ENCODE data around the gene TOX2.

Gene TOX2

DNA sequence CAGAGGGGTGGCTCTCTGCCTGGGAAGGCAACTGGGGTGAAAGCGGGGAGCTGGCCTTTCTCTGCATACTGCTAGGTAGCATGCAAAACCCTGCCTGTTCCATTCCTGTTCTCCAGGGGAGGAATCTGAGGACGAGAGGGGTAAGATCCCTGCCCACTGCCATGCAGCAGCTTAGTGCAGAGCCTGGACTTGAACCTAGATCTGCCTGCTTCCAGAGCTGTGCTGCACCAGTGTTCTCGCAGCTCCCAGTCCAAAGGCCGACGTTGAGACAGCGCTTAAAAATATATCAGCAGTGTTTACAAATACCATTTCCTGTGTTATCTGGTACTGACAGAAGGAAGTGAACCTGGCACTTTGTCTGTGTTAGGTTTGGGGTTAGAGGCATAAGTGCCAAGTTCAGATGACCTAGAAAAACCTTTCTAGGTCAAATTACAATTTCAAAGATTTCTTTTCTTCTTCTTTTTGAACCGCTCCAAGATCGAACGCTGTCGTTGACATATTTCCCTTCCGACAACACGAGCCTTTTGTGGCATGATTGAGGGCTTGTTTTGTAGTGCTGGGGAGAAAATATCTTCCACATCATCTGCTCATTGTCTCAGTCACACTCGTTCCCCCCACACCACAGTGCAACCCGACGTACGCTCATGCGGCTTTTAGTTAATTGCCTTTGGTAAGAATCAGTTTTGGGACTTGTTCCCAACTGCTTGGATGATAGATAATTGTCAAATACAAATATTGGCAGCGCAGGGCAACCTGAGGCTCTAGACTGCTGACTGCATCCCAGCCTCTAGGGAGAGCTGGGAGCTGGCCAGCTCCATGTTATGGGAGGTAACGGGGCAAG, 44.6 kb downstream of the TOX2 start:
- DNase-seq: no peak

DNA sequence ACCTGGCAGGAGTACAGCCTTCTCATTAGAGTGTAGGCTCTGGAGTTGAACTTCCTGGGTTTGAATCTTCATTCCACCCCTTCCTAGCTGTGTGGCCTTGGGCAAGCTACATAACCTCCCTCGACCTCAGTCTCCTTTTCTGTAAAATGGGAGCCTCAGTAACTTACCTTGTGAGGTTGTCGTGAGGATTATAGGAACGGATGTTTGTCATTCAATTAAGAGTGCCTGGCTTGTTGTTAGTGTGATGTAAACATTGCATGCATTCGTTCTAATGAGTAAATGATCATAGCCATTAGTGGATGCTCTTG, 45.2 kb downstream of the TOX2 start:
- DNase-seq: no peak

DNA sequence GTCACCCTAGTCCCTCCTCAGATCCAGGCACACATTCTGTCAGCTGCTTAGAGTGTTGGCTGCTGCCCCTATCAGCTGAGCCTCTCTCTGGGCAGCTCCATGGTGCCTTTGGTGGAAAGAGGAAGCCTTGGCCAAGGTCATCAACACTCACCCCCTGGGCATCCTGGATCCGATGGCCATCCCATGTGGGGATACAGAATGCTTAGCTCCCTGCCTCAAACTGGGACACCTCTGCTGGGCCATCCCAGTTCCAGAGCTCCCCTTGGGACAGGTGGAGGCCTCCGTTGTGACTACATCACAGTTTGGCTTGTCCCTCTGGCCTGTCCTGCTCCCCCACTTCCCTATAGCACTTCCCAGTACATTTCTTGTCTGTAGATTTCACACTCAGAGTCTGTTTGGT, 45.6 kb downstream of the TOX2 start:
- no peak for DNase-seq

DNA sequence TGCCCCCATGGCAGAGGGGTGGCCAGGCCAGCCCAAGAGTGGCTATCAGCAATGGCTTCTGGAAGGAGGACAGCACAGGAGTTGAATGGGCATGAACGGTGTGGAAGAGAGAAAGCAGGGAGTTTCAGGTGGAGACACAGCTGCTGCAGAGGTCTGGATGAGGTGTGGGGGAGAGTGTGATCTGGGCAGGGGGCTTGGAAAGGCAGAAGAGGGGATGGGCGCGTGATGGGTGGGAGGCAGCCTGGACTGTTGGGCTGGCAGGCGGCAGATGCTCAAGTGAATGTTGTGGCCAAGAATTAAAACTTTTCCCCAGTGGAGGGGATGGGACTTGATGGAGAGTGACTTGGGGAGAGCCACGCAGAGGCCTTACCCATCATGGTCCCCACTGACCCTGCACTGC, 46.5 kb downstream of the TOX2 start:
- no peak for DNase-seq

DNA sequence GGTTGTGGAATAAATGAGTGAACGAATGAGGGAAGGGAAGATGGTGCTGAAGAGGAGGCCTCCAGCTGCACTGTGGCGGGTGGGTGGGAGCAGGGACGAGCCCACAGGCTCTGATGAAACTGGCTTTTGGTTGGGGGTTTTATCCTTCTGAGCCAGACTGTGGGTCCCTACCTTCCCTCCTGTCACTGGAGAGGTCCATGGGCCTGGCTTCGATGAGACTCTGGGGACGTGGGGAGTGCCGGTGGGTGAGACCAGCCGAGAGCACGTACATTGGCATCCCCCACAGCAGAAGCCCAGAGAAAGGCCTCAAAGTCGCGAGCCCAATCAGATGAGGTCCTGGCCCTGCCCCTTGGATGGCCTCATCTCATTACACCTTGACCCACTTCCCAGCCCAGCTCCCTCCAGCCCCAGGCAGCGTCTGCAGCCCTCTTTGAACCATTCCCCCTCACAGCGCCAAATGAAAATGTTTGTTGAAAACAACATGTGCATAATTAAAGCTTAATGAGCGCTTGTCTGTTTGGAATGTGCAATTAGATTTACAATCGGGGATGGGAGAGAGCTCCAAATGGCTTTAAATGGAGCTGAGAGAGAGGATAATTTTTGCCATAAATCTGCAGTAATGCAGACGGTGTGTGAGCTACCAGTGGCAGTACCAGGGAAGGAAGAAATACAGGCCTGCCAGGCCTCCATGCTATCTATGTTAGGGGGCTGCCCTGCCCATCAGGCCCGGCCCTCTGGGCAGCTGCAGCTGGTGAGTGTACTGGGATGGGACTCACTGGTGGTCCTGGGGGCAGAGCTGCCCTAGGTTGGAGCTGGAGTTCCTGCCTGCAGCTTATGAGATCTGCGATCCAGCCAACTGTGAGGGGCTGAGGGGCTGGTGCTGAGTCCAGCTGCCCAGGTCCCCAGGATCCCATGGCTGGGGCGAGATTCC, 47.2 kb downstream of the TOX2 start:
- no peak for DNase-seq

DNA sequence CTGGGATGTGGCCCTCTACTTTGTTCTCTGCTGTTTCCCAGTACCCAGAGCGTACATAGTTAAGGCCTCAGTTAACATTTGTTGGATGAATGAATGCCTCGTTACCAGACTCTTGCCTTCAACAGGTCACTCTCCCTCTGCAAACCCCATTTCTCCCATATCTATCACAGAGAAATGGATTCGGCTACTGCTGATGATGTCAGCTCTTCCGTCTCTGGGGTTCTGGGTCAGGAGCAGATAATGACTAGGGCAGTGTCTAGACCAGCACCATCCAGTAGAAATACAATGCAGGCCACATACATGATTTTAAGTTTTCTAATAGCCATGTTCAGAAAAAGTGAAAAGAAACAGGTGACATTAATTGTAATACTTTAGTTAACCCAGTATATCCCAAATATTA, 47.9 kb downstream of the TOX2 start:
- DNase-seq: no peak

DNA sequence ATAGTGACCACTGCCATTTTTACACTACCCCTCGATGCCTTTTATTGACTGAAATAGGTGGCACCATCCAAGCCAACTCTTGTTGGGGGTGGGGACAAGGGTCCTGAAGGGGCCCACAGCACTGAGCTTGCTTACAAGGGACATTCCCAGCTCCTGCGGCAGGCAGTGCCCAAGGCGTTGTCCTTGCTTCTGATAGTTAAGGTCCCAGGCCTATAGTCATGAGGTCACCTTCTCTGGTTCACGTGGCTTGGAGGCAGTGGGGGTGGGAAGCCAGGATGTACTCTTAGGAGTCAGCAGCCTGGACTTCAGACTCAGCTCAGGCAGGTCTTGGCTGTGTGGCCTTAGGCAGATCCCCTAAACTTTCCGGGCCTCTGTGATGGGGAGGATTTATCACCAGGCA, 48.6 kb downstream of the TOX2 start:
- DNase-seq: no peak

DNA sequence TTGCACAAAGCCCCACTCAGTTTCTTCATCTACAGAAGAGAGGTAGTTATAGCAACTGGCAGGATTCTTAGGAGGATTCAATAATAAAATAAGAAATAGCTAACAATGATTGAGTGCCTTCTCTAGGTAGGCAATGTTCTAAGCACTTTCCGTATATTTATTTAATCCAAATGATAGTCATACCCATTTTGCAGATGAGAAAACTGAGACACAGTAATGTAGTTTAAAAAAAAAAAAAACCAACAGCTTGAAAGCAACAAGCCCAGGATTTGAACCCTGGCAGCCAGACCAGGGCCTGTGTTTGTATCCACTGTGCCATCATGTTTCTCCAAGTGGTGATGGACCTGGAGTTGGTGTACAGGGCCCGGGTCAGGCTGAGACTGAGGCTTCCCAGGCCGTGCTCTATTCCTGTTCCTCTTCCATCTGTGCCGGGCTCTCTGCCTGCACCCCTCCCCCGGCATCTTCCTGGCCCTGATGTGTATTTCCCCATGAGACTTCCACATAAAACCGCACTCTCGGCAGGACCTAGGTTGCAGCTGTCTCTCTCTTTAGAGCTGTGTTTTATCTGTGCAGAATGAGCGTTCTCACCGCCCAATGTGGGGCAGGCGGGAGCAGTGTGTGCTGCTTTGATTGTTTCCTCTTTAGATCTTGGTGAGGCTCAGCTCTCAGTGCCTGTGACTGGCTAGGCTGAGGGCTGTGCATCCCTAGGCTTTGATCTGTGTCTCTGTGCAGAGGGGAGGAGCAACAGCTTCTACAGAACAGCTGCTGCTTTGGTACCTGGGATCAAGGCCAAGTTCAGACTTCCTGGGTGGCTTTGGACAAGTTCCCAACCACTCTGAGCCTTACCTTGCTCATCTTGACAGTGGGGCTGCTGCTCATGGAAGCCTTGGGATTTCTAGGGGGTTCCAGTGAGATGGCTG, 49.5 kb downstream of the TOX2 start:
- DNase-seq: peak in 1 of 2 experiments; percentile 30

DNA sequence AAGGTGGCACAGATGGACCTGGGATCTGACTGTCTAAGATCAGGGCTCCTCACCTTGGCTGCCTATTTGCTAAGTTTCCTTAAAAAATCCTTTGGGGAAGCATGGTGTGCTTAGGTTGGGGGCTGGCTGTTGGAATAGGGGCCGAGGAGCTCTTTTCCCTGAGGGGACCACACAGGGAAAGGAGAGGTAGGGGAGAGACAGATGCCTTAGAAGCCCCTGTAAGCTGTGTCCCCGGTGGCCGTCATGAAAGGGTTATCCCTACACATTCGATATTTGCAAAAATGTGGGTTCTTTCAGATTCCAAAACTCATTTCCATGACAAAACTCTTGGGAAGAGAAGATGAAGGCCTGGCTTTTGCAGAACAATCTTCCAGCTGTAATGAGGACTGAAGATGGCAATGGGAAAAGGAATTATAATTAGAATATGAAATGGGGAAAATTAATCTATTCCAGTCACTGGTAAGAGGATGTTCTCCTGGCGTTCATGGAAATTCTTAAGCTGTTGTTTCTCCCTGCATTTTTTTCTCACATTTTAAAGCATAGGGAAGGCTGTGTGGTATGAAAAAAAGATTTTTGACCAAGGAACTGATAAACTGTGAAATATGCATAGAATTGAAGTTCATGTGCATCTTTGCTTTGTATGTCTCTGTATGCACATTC, 53.8 kb downstream of the TOX2 start:
- DNase-seq: no peak

DNA sequence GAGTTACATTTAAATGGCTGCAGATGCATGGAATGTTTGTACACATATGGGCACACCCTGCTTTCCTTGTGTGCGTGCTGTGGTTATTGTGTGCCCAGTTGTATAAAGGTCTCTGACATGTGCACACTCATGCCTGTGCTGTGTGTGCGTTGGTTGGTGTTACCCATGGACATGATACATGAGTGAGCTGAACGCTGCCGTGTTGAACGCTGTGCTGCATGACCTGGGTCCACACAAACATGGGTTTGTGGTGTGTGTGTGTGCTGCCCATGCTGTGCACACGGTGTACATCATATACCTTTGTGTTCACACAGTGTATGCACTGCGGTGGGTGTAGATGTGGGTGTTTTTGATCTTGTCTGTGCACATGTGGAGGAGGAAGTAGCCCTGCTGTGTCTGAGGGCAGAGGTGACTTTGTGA, 54.4 kb downstream of the TOX2 start:
- DNase-seq: no peak

DNA sequence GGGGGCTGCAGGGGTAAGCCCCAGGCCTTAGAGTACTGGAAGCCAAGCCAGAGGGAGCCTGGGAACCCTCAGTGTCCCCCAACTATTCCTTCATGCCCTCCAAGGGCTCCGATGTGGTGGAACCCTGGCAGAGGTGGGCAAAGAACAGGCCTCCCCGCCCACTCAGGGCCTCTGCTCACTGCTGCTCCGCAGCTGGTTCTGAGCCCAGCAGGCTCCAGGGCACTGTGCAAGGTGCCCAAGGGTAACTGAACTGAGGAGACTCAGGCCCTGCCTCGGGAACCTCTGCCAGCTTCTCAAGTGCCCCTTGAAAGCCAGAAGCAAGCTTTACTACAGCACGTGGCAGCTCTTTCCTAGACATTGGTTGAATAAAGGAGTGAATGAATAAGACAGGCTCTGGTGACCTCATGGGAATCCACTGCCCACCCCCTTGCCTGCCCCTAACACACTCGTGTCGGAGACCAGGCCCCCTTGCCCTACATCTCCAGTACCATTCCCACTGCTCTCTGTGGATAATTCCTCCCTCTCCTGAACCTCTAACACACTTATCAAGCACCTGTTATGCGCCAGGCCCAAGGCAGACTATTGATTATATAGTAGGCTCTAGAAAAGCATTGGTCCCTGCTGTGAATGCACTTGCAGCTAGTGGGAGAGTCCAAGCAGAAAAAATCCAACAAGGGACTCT, 55.0 kb downstream of the TOX2 start:
- no peak for DNase-seq

DNA sequence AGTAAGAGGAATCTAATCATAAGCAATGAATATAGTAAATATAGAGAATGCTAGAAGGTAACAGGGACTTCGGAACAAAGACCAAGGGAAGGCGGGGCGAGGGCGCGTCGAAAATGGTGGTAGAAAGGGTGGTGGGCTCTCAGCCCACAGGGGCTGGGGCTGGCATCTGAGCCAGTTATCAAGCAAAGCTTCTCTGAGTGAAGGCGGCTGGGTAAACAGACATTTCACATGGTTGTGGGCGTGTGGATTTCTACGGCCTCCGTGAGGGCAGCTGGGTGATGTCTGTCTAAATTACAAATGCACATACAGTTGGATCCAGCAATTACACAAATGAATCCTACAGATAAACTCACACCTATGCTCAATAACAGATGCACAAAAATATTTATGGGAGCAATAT, 56.6 kb downstream of the TOX2 start:
- no peak for DNase-seq

DNA sequence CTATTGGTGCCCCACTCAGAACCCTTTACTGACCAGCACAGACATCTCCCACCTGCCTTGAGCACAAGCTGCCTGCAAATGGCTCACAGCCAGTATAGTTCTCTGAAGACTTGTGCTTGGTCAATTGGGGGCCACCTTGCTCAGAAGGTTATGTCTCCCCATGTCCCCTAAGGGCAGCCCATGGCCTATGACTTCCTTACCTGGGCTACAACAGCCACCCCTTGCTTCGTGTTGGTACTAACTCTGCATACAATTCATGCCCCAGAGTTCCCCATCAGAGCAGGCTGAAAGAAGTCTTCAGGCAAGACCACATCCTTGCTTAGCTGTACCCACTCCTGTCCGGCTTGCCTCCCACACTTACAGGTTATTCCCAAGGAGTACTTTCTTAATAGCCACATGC, 57.4 kb downstream of the TOX2 start:
- DNase-seq: no peak

DNA sequence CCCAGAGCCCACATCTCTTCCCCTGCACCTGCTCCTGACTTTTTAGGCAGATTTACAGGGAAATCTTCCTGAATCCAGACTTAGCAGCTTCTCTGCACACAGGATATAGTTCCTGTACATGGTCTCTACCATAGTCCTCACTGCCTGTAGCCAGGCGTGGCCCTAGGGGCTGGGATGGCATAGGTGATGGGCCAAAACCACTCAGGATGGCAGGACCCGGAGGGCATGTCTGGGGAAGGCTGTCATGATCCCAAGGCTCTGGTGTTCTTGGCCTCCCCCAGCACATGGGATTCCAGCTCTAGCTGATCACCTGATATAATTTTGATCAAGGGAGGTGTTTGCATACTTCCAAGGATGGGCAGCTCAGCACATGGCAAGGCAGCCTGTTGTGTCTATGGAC, 58.0 kb downstream of the TOX2 start:
- no peak for DNase-seq

DNA sequence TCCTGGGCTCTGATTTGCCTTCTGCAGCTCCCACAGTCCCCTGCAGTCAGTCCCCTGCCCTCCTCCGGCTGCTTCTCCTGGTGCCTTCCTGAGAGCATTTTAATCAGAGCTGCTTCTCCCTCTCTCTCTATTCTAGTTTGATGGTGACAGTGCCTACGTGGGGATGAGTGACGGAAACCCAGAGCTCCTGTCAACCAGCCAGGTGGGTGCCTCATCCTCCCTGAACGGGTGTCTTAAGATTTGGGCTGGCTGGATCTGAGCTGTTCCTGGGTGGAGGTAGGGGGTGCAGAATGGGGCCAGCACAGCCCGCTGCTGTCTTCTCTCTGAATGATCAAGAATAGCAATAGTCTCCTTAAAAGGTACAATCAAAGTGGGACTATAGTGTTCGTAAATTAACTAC, 58.6 kb downstream of the TOX2 start:
- DNase-seq: no peak

DNA sequence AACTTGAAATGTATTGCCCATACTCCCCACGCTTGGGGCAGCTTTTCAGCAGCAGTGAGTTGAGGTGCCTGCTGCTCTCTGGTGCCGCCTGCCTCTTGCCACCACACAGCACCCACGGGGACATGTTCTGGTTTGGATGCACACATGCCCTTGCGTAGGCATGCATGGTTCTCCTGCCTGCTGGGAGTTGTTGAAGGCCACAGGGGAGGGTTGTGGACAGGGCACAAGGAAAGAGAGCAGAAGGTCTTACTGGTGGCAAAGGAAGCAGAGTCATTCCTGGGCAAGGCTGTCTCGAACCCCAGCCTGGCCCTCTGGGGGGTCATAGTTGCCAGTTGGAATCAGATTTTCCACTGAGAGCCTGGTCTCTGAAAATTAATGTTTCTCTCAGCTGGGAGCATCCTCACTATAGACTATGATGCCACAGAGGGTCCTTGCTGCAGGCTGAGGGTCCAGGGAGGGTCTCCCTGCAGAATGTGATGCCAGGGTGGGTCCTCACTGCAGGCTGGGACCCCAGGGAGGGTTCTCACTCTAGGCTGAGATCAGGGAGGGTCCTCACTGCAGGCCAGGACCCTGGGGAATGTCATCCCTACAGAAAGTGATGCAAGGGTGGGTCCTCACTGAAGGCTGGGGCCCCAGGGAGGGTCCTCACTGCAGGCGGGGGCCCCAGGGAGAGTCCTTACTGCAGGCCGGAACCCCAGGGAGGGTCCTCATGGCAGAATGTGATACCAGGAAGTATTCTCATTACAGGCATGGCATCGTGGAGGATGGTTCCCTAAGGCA, 59.2 kb downstream of the TOX2 start:
- DNase-seq: no peak

DNA sequence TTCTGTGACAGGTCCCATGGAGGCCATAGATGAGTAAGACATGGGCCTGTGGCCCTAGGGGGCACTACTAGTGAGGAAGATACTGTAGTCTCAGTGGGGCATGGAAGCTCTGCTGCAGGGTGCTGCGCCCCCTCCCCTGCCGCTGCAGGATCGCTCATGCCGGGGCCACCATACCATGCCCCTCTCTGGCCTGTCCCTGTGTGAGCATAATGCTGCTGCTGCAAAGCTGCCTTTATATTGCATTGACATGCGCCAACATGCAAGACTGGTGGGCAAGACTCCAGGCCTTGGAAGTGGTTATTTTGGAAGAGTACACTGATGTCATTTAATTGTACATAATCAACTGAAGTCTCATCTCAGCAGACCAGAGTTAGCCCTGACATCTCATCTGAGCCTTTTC, 60.0 kb downstream of the TOX2 start:
- no peak for DNase-seq

DNA sequence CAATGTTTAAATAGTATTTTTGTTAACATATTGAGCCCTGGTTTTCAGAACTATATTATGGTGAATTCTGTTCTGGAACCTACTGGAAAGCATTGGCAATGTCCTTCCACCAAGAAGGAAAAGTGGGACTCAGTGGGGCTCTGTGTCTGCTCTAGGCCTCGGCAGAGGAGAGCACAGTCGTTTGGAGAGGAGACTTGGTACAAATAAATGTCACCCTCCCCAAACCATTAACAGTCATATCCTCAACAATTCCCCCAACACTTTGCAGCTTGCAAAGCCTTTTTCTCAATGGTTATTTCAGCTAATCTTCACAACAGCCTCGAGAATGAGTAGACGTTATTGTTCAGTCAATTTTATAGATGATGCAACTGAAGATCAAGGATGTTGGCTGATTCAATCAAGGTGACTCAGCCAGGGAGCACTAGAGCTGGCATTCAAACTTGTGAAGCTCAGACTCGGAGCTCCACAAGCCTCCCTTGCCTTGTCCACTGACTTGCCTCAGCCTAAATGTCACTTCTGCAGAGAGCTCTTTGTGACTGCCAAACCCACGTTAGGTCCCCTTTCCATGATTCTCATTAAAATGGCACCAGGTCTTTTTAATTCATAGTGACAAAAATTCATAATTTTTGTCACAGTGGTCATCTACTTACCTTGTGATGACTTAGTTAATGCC, 60.6 kb downstream of the TOX2 start:
- no peak for DNase-seq

DNA sequence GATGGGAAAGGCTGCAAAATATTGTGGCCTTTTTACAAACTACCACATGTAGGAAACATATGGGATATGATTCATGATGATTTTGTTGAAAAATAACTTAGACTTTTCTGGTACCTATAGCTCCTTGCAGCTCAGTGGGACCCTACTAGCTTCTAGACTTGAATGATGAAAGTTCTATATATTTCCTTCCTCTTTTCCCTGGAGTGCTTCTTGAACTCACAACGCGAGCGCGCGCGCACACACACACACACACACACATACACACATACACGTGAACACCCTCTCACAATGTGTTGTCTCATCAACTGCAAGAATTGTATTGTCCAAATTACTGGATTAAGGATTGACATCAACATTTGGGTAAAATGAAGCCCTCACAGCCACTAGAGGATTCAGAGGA, 61.9 kb downstream of the TOX2 start:
- DNase-seq: no peak

DNA sequence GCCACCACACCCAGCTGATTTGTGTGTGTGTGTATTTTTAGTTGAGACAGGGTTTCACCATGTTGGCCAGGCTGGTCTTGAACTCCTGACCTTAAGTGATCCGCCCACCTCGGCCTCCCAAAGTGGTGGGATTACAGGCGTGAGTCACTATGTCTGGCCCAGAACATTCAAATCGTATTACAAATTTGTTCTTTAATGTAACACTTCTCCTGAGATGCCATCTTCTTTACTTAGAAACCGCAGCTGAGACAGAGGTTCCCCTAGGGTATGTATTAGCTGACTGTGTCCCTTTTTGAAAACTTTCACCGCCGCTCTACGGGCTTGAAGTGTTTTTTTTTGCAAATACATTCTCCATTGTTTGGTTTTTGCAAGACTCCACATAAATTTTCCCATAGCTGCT, 62.6 kb downstream of the TOX2 start:
- DNase-seq: no peak

DNA sequence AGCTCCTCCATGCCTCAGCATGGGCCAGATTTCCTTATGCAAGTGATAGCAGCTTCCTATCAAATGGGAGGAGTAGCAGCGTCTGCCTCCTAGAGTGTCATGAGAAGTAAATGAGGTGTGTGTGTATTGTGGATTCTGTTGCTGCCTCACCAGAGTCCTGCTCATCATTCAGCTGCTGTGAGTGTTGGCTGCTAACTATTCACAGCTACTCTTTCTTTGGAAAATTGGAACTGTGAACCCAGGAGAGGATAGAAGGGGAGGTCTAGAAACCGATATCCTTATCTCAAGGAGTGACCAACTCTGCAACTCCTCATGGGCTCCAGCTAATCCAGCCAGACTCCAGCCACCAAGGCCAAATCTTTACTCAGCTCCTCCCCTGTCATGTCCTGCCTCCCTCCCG, 63.3 kb downstream of the TOX2 start:
- DNase-seq: no peak

Data from activated CD4-positive, alpha-beta T cell treated with anti-CD3 and anti-CD28 coated beads, Interleukin-2, amount 50 U/mL, for 48 hours (primary cell).